Colonic mucosa (tissue), 4 donors: ENCODE measurements around the gene NUP210L. TPM values are rescaled to one million over a fixed set of nuclear protein-coding genes. Genes with fewer than 3 reads are reported as not detected.

ENCODE experiments used
- DNase-seq: peaks from one replicate; pipeline ENCODE4 v3.0.0-alpha.2; 2020
- H3K27ac ChIP-seq: fragments of 200-600 bp; one replicate; pipeline ENCODE4 v1.8.0; 2021
- H3K27me3 ChIP-seq: fragments of 200-600 bp; one replicate; pipeline ENCODE4 v1.8.0; 2021
- H3K36me3 ChIP-seq: fragments of 200-600 bp; one replicate; pipeline ENCODE4 v1.8.0; 2021
- H3K4me1 ChIP-seq: fragments of 200-600 bp; one replicate; pipeline ENCODE4 v1.8.0; 2021; ENCODE audit warnings: mild to moderate bottlenecking
- H3K4me3 ChIP-seq: fragments of 200-600 bp; one replicate; pipeline ENCODE4 v1.8.0; 2021
- H3K9ac ChIP-seq, 2 donors: one replicate each; pipeline ENCODE4 v1.7.0; 2013; ENCODE audit warnings: control low read depth in 2 of 2, low read depth in 2 of 2, low read length in 2 of 2
- H3K9me3 ChIP-seq: fragments of 200-600 bp; one replicate; pipeline ENCODE4 v1.8.0; 2021
- CTCF ChIP-seq: fragments of 200-600 bp; IDR thresholded peaks from one replicate; pipeline ENCODE4 v1.8.0; 2022; ENCODE audit warnings: antibody characterized with exemption, mild to moderate bottlenecking
- intact Hi-C: fragments of 100-400 bp; cut with DNase I; formaldehyde crosslinking; loops from one replicate; pipeline ENCODE4 v1.14.1; 2022
- total RNA-seq, 2 donors: library from RNA; stranded (reverse); fragmentation: NEBNext Ultra II Directional in 1 of 2; extraction: Animal tissue kit (Norgen Biotek cat#: 25700) in 1 of 2; gene quantifications; one replicate each; pipeline ENCODE4 v1.2.1, GENCODE V29; 2021
- donor health status: healthy.
- donor health status: DM: no; HTN: no; CAD: no.
- donor health status: DM: no; HTN: no; CAD: no.

NUP210L gene
- total RNA-seq, 2 donors from 2014 or later, result 0.10 to 0.11 TPM

DNA sequence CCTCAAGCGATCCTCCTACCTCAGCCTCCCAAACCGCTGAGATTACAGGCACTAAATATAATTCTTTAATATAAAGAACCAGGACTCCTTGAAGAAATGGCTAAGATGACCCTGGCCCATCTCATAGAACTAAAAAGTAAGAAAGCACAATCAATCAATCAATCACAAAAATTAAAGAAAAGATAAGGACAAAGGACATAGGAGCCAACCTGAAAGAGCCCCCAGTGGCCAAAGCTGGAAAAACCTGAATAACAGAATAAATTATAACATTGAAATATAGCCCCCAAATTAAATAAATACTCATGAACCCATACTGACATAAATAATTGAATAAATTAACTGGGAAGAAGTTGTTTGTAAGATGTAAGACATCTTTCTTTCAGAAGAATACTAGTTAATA is 8.9 kb downstream of the NUP210L start:
- no peak overlapping the region for H3K27ac ChIP-seq
- intact Hi-C loops, result no loop called here
- peak; percentile 20 for TF ChIP-seq CTCF
- no peaks in the 10 kb centered on the region for H3K27me3 ChIP-seq
- no peak overlapping the region for H3K4me3 ChIP-seq
- no peaks in the 10 kb centered on the region for H3K9me3 ChIP-seq
- no peak for DNase-seq
- H3K9ac ChIP-seq, result no peak overlapping the region
- no peaks in the 10 kb centered on the region for H3K36me3 ChIP-seq
- H3K4me1 ChIP-seq, result no peaks in the 10 kb centered on the region

GRCh38 chr1:154142358-154142757 is 12.5 kb downstream of the NUP210L start:
- Histone ChIP-seq H3K9ac (no peak overlapping the region), H3K9me3 (no peaks in the 10 kb centered on the region), H3K4me3 (no peak overlapping the region), H3K27me3 (no peaks in the 10 kb centered on the region), H3K27ac (no peak overlapping the region), H3K4me1 (no peaks in the 10 kb centered on the region), H3K36me3 (no peaks in the 10 kb centered on the region)
- TF ChIP-seq CTCF, result no peak
- intact Hi-C loops, result no loop called here
- no peak for DNase-seq

- Histone ChIP-seq H3K27ac (no peak overlapping the region), H3K4me1 (no peaks in the 10 kb centered on the region), H3K9ac (no peak overlapping the region), H3K36me3 (no peaks in the 10 kb centered on the region), H3K4me3 (no peak overlapping the region), H3K27me3 (no peaks in the 10 kb centered on the region), H3K9me3 (no peaks in the 10 kb centered on the region)
- no peak for TF ChIP-seq CTCF
- intact Hi-C loops, result no loop called here
- no peak for DNase-seq
Measured at GRCh38 chr1:154141240-154141639, 13.6 kb downstream of the NUP210L start.

DNA sequence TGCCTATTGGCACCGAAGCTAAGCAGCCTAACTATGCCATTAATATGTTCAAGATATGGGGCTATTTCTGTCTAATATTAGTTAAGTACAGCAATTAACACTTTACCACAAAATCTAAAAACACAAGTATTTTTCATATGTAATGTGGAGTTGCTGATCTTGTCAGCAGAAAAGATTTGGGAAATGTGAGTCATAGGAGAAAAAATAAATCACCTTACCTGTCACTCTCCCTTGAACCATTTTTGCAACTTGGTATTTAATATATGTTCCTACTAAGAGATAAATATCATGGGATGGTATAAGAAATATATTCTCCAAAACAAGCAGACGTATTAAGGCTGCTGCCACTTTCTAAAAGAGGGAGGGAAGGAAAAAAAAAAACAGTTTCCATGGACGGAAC is 17.0 kb downstream of the NUP210L start:
- intact Hi-C loops, result no loop called here
- no peak for DNase-seq
- Histone ChIP-seq H3K9me3 (no peaks in the 10 kb centered on the region), H3K4me1 (no peaks in the 10 kb centered on the region), H3K4me3 (no peak overlapping the region), H3K27me3 (no peaks in the 10 kb centered on the region), H3K9ac (no peak overlapping the region), H3K36me3 (no peaks in the 10 kb centered on the region), H3K27ac (no peak overlapping the region)
- no peak for TF ChIP-seq CTCF

DNA sequence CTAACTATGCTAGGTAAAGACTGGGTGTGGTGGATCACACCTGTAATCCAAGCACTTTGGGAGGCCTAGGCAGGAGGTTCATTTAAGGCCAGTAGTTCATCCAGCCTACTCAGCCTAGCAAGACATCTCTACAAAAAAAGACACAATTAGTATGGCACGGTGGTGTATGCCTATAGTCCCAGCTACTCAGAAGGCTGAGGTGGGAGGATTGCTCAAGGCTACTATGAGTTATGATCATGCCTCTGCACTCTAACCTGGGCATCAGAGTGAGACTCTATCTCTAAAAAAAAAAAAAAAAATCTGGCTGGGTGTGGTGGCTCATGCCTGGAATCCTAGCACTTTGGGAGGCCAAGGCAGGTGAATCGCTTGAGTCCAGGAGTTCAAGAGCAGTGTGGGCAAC is 21.6 kb downstream of the NUP210L start:
- intact Hi-C loops, result no loop called here
- no peaks in the 10 kb centered on the region for H3K4me1 ChIP-seq
- no peaks in the 10 kb centered on the region for H3K27me3 ChIP-seq
- H3K36me3 ChIP-seq, result no peaks in the 10 kb centered on the region
- H3K27ac ChIP-seq, result no peak overlapping the region
- no peak for DNase-seq
- no peak overlapping the region for H3K4me3 ChIP-seq
- H3K9me3 ChIP-seq, result no peaks in the 10 kb centered on the region
- no peak overlapping the region for H3K9ac ChIP-seq
- no peak for TF ChIP-seq CTCF
